Measurements from ENCODE around the gene KDELR3. TPM values are rescaled to one million over a fixed set of nuclear protein-coding genes. Genes with fewer than 3 reads are reported as not detected.

Gene KDELR3
- total RNA-seq, 1 donor from 2014 or later = 127 TPM

- DNase-seq (ENCODE audit: low spot score) = peak; percentile 52
- Mint-ChIP-seq H3K36me3 (ENCODE audit: low read depth) (no peaks in the 10 kb centered on the region), H3K4me3 (ENCODE audit: unreplicated experiment) (no peak overlapping the region), H3K9me3 (ENCODE audit: low read depth) (no peaks in the 10 kb centered on the region), H3K27me3 (ENCODE audit: low read depth) (peaks cover 7% of the 10 kb centered on the region), H3K4me1 (ENCODE audit: low read depth) (peaks cover 29% of the 10 kb centered on the region), H3K27ac (ENCODE audit: unreplicated experiment) (no peak overlapping the region)
- TF ChIP-seq CTCF (IDR thresholded peaks at IDR 0.05) = no peak
Measured at GRCh38 chr22:38464992-38465672, 2.8 kb upstream of the KDELR3 start.

- peak; percentile 61 for DNase-seq (ENCODE audit: low spot score)
- Mint-ChIP-seq H3K36me3 (ENCODE audit: low read depth) (peaks cover under 1% of the 10 kb centered on the region), H3K27me3 (ENCODE audit: low read depth) (peaks cover 3% of the 10 kb centered on the region), H3K4me3 (ENCODE audit: unreplicated experiment) (no peak overlapping the region), H3K4me1 (ENCODE audit: low read depth) (peaks cover 37% of the 10 kb centered on the region), H3K9me3 (ENCODE audit: low read depth) (no peaks in the 10 kb centered on the region), H3K27ac (ENCODE audit: unreplicated experiment) (no peak overlapping the region)
- TF ChIP-seq CTCF (IDR thresholded peaks at IDR 0.05) = no peak
Measured at GRCh38 chr22:38465673-38466490, 2.0 kb upstream of the KDELR3 start.

GRCh38 chr22:38467438-38467903 lies 425 bp upstream of the KDELR3 start:
- peaks cover 3% of the 10 kb centered on the region for H3K27me3 Mint-ChIP-seq (ENCODE audit: low read depth)
- no peak for DNase-seq (ENCODE audit: low spot score)
- H3K27ac Mint-ChIP-seq (ENCODE audit: unreplicated experiment) = peak overlapping the region; percentile 81
- peak overlapping the region; percentile 76 for H3K4me3 Mint-ChIP-seq (ENCODE audit: unreplicated experiment)
- peaks cover 33% of the 10 kb centered on the region for H3K4me1 Mint-ChIP-seq (ENCODE audit: low read depth)
- no peaks in the 10 kb centered on the region for H3K9me3 Mint-ChIP-seq (ENCODE audit: low read depth)
- TF ChIP-seq CTCF (IDR thresholded peaks at IDR 0.05) = no peak
- H3K36me3 Mint-ChIP-seq (ENCODE audit: low read depth) = peaks cover 2% of the 10 kb centered on the region

GRCh38 chr22:38468443-38469305 lies 778 bp downstream of the KDELR3 start:
- TF ChIP-seq CTCF (IDR thresholded peaks at IDR 0.05) = peak; percentile 73
- peak overlapping the region; percentile 85 for H3K27ac Mint-ChIP-seq (ENCODE audit: unreplicated experiment)
- no peaks in the 10 kb centered on the region for H3K9me3 Mint-ChIP-seq (ENCODE audit: low read depth)
- no peak for DNase-seq (ENCODE audit: low spot score)
- H3K36me3 Mint-ChIP-seq (ENCODE audit: low read depth) = peaks cover 2% of the 10 kb centered on the region
- peaks cover 38% of the 10 kb centered on the region for H3K4me1 Mint-ChIP-seq (ENCODE audit: low read depth)
- H3K27me3 Mint-ChIP-seq (ENCODE audit: low read depth) = peaks cover 3% of the 10 kb centered on the region
- H3K4me3 Mint-ChIP-seq (ENCODE audit: unreplicated experiment) = peak overlapping the region; percentile 81

All from chondrocyte (in vitro differentiated cells).